Prostate gland (tissue), 2 donors: Measurements from ENCODE around the gene TGFBR3.

Experiments used
- CTCF ChIP-seq, 4 experiments: fragments of 200-600 bp in 2 of 4; fragments of 450-650 bp in 2 of 4; sonication (generic) in 2 of 4; IDR thresholded peaks; 1 replicate in 3 of 4; 2 replicates in 1 of 4; pipeline ENCODE4 v1.5.1; 2016 to 2019; ENCODE audit warnings: antibody characterized with exemption in 4 of 4, mild to moderate bottlenecking in 2 of 4, moderate library complexity in 2 of 4
- POLR2A ChIP-seq: fragments of 450-650 bp; IDR thresholded peaks from one replicate; pipeline ENCODE4 v1.6.1; 2016; ENCODE audit warnings: antibody characterized with exemption, mild to moderate bottlenecking

GRCh38 chr1:91706140-91706957 is 179.6 kb downstream of the TGFBR3 start:
- TF ChIP-seq CTCF (IDR thresholded peaks at IDR 0.05) (no peak), POLR2A (no peak)
